KOPT-K1 (cell line): ENCODE measurements around the gene CLEC10A.
"Not testable (repeated sequence)": the region's sequence is repeated elsewhere in the genome, so short reads cannot be mapped to it uniquely, and the experiment has no call there.

Source experiments
- H3K27ac ChIP-seq: fragments of 200-600 bp; sonication (generic); 2 replicates; pipeline ENCODE4 v1.5.1; 2016; ENCODE audit warnings: antibody characterized with exemption, mild to moderate bottlenecking, low read depth, low read length; ENCODE audit not compliant: poor library complexity, severe bottlenecking
- H3K36me3 ChIP-seq: fragments of 200-600 bp; sonication (generic); 2 replicates; pipeline ENCODE4 v1.5.1; 2017; ENCODE audit warnings: antibody characterized with exemption, mild to moderate bottlenecking, low read length, moderate library complexity; ENCODE audit not compliant: insufficient read depth
- H3K9me3 ChIP-seq: fragments of 200-600 bp; sonication (generic); 2 replicates; pipeline ENCODE4 v1.5.1; 2017; ENCODE audit warnings: antibody characterized with exemption, low read length, mild to moderate bottlenecking; ENCODE audit not compliant: insufficient read depth, poor library complexity, severe bottlenecking

CLEC10A gene

DNA sequence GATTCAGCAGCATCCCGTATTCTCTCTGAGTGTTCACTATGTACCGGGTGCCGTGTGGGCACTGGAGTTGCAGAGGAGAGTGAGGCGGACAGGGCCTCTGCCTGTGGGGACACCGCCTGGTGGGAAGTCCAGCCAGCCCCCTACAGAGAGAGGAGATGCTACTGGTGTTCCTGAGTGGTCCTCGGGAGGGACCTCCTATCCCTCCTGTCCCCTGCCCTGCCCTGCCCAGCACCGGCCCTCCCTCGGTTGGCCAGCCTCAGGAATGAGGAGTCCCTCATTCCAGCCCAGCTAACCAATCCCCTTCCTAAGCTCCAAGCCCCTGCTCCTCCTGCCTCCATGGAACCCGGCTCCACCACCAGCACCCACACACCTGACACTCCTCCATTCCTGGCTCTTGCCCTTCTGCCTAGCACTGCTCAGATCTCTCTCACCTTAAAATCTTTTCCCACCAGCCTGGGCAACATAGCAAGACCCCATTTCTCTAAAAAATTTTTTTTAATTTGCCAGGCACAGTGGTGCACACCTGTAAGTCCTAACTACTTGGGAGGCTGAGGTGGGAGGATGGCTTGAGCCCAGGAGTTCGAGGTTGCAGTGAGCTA is 32.6 kb upstream of the CLEC10A start:
- H3K27ac ChIP-seq = no peak overlapping the region
- no peaks in the 10 kb centered on the region for H3K9me3 ChIP-seq
- no peaks in the 10 kb centered on the region for H3K36me3 ChIP-seq

DNA sequence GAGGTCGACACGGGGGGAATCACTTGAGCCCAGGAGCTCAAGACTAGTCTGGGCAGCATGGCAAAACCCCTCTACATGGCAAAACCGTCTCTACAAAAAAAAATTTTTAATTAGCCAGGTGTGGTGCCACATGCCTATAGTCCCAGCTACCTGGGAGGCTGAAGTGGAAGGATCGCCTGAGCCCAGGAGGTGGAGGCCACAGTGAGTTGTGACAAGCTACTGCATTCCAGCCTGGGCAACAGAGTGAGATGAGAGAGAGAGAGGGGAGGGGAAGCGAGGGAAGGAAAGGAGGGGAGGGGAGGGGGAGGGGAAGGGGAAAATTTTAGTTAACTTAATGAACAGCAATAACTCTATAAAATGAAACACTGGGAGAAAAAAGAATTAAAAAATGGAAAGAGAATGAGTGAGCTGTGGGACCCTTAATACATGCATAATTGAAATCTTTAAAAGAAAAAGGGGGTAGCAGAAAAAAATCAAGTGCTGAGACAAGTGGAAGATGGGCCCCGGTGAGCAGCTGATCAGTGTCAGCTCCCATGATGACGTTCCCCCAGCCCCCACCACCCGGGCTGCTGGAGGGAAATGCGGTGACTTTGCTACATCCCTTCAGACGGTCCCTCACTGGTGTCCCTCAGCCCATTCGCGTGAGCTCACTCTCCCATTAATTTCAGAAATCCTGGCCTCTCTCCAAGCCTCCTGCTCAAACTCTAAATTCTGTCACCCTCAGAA is 31.9 kb upstream of the CLEC10A start:
- Histone ChIP-seq H3K36me3 (no peaks in the 10 kb centered on the region), H3K27ac (no peak overlapping the region), H3K9me3 (no peaks in the 10 kb centered on the region)

DNA sequence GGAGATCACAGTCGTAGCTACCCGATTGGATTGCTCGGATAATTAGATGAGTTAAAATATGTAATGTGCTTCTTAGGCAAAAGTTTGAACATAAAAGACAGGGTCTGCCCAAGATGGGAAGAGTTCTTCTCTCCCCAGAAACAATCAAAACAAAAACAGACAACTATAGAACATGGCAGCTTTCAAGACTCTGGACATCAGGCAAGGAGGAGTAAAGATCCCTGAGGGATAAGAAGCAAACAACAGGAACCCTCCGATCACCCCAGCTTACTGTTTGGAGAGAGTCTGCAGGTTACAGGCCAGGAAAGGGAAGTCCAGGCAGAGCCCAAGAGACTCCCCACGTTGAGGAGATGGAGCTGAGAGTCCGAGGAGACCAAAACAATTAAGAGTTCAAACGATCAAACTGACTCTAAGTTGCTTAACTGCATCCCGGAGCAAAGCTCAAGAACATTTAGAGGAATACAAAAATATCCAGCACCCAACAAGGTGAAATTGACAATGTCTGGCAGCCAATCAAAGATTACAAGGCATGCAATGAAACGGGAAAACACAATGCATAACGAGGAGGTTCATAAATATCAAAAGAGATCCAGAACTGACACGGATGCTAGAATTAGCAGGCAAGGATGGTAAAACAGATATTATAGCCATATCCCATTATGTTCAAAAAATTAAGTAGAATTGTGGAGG is 30.7 kb upstream of the CLEC10A start:
- H3K36me3 ChIP-seq = no peaks in the 10 kb centered on the region
- no peak overlapping the region for H3K27ac ChIP-seq
- H3K9me3 ChIP-seq = no peaks in the 10 kb centered on the region

GRCh38 chr17:7109461-7110322 is 29.6 kb upstream of the CLEC10A start:
- Histone ChIP-seq H3K9me3 (no peaks in the 10 kb centered on the region), H3K36me3 (no peaks in the 10 kb centered on the region), H3K27ac (no peak overlapping the region)

DNA sequence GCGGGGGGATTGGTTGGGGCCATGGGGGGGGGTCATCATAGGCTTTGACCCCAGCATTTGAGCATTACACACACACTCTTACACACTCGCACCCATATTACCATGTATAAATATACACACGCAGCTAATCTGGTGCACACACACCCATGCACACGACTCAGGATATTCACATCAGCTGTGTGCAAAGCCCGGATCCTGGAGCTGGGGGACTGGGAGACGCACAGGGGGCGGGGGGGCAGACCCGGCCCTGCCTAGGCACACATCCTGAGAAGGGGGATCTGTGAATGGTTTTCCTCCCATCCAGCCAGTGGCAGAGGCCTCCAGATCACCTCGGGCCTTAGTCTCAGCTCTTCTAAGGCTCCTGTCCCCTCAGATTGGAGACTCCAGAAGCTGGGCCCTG is 28.9 kb upstream of the CLEC10A start:
- Histone ChIP-seq H3K27ac (no peak overlapping the region), H3K36me3 (no peaks in the 10 kb centered on the region), H3K9me3 (no peaks in the 10 kb centered on the region)

DNA sequence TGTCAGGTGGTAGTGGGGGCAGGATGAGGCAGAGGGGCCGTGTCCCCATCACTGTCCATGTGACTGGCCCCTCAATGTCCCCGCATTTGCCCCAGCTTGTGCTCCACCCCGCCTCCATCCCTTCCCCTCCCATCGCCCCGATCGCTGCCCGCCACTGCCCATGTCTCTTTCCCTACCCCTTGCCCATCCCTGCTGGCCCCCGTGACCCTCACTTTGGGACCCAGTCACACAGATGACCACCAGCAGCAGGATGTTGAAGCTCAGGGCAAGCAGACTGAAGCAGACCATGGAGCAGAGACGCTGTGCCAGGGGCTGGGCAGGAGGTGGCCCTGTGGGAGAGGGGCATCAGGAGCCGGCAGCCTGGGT is 28.5 kb upstream of the CLEC10A start:
- H3K36me3 ChIP-seq = no peaks in the 10 kb centered on the region
- H3K27ac ChIP-seq = no peak overlapping the region
- H3K9me3 ChIP-seq = no peaks in the 10 kb centered on the region

- Histone ChIP-seq H3K9me3 (no peaks in the 10 kb centered on the region), H3K36me3 (no peaks in the 10 kb centered on the region), H3K27ac (no peak overlapping the region)
Measured at GRCh38 chr17:7107795-7108559, 27.9 kb upstream of the CLEC10A start.

DNA sequence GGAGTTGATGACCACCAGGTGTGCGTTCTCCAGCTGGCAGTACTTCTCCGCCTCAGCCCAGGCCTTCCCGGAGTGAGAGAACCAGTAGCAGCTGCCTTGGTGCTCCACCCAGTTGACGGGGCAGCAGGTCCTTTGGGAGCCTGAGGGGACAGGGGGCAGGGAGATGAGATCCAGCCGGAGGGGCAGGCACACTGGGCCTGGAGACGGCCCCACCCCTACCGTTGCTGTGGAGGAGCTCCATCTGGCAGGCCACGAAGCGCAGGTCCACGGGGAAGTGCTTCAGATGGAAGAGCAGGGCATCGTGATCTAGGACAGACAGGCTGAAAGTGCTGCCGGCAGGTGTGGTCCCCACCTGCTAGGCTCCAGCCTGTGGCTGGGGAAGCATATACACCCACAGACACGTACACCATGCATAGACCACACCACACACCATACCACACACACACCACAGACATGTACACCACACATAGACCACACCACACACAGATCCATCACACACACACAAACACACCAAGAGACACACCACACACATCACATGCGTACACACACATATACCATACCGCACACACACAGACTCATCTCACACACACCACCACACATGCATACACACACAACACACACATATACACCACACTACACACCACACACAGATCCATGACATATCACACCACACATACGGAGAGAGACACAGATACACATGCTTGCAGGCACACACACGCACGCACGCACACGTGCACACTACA is 27.1 kb upstream of the CLEC10A start:
- no peak overlapping the region for H3K27ac ChIP-seq

DNA sequence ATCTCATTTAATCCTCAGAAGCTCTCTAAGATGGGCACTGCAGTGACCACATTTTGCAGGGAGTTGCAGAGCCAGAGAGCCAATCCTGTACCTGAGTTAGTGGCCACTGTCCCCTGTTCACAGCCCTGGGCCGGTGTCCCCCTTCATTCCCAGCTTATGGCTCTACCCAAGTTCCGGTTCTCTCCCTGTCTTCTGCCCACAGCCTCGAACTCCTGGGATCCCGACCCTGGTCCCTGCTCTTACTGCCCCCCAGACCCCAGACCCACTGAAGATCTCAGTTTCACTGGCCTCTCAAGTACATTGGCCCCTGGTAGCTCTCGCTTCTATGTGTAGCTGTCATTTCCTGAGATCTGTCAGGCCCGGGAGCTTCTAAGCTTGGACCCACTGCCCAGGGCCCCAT is 22.4 kb upstream of the CLEC10A start:
- Histone ChIP-seq H3K36me3 (no peaks in the 10 kb centered on the region), H3K27ac (no peak overlapping the region)

More for the DNA sequence above, 27.1 kb upstream of the CLEC10A start:
- Histone ChIP-seq H3K9me3 (no peaks in the 10 kb centered on the region), H3K36me3 (no peaks in the 10 kb centered on the region)

GRCh38 chr17:7101531-7101930 is 21.5 kb upstream of the CLEC10A start:
- H3K9me3 ChIP-seq = no peaks in the 10 kb centered on the region
- no peaks in the 10 kb centered on the region for H3K36me3 ChIP-seq
- H3K27ac ChIP-seq = no peak overlapping the region

More for the DNA sequence above, 22.4 kb upstream of the CLEC10A start:
- H3K9me3 ChIP-seq = no peaks in the 10 kb centered on the region

GRCh38 chr17:7100641-7101379 is 20.8 kb upstream of the CLEC10A start:
- H3K9me3 ChIP-seq, H3K27ac ChIP-seq: not testable (repeated sequence)

GRCh38 chr17:7098802-7099459 is 18.9 kb upstream of the CLEC10A start:
- no peaks in the 10 kb centered on the region for H3K36me3 ChIP-seq
- H3K27ac ChIP-seq = no peak overlapping the region
- H3K9me3 ChIP-seq = no peaks in the 10 kb centered on the region

More at GRCh38 chr17:7100641-7101379, 20.8 kb upstream of the CLEC10A start:
- not testable (repeated sequence) for H3K36me3 ChIP-seq

- no peak overlapping the region for H3K27ac ChIP-seq
- H3K9me3 ChIP-seq = no peaks in the 10 kb centered on the region
- H3K36me3 ChIP-seq = no peaks in the 10 kb centered on the region
Measured at GRCh38 chr17:7097940-7098339, 17.9 kb upstream of the CLEC10A start.
